ENCODE measurements around the gene EPN3. TPM values are rescaled to one million over a fixed set of nuclear protein-coding genes. Genes with fewer than 3 reads are reported as not detected.

The EPN3 gene
- polyA plus RNA-seq, 1 experiment = not detected

GRCh38 chr17:50519141-50519834, 13.2 kb upstream of the EPN3 start:
- POLR2A ChIA-PET = no interaction called here
- CTCF ChIA-PET = interaction anchor here (0.7 to 1.4 kb wide), 3 partner anchors 13 to 40 kb away, joined by 3 to 4 read pairs (median 3); partner anchors contain the start of gene EPN3
- Histone ChIP-seq H3K36me3 (ENCODE audit: control insufficient read depth, insufficient read depth, low read length) (no peaks in the 10 kb centered on the region), H3K27me3 (ENCODE audit: control insufficient read depth, insufficient read depth, low read length) (peaks cover 5% of the 10 kb centered on the region), H3K4me3 (ENCODE audit: low read depth, low read length) (no peak overlapping the region)
- no peak for DNase-seq (ENCODE audit: low read depth)
- no peak for TF ChIP-seq CTCF (IDR thresholded peaks at IDR 0.05; ENCODE audit: insufficient read depth, low read depth, low read length)

GRCh38 chr17:50520483-50520882, 12.1 kb upstream of the EPN3 start:
- TF ChIP-seq CTCF (IDR thresholded peaks at IDR 0.05; ENCODE audit: insufficient read depth, low read depth, low read length) = no peak
- peaks cover 4% of the 10 kb centered on the region for H3K27me3 ChIP-seq (ENCODE audit: control insufficient read depth, insufficient read depth, low read length)
- DNase-seq (ENCODE audit: low read depth) = no peak
- CTCF ChIA-PET = interaction anchor here (1.4 kb wide), 1 partner anchor 12 kb away, joined by 3 read pairs; the partner anchor contains the start of gene EPN3
- POLR2A ChIA-PET = interaction anchor here (0.6 kb wide), 1 partner anchor 31 kb away, joined by 3 read pairs; no protein-coding TSS in a partner anchor
- H3K4me3 ChIP-seq (ENCODE audit: low read depth, low read length) = no peak overlapping the region
- no peaks in the 10 kb centered on the region for H3K36me3 ChIP-seq (ENCODE audit: control insufficient read depth, insufficient read depth, low read length)

- TF ChIP-seq CTCF (IDR thresholded peaks at IDR 0.05; ENCODE audit: insufficient read depth, low read depth, low read length) = no peak
- no peak for DNase-seq (ENCODE audit: low read depth)
- ChIA-PET CTCF (no interaction called here), POLR2A (no interaction called here)
- peaks cover 4% of the 10 kb centered on the region for H3K27me3 ChIP-seq (ENCODE audit: control insufficient read depth, insufficient read depth, low read length)
- H3K36me3 ChIP-seq (ENCODE audit: control insufficient read depth, insufficient read depth, low read length) = no peaks in the 10 kb centered on the region
- H3K4me3 ChIP-seq (ENCODE audit: low read depth, low read length) = no peak overlapping the region
Observed at GRCh38 chr17:50521514-50521913, 11.0 kb upstream of the EPN3 start.

GRCh38 chr17:50522766-50523165, 9.8 kb upstream of the EPN3 start:
- DNase-seq (ENCODE audit: low read depth) = no peak
- no peaks in the 10 kb centered on the region for H3K36me3 ChIP-seq (ENCODE audit: control insufficient read depth, insufficient read depth, low read length)
- H3K4me3 ChIP-seq (ENCODE audit: low read depth, low read length) = no peak overlapping the region
- H3K27me3 ChIP-seq (ENCODE audit: control insufficient read depth, insufficient read depth, low read length) = peaks cover 4% of the 10 kb centered on the region
- TF ChIP-seq CTCF (IDR thresholded peaks at IDR 0.05; ENCODE audit: insufficient read depth, low read depth, low read length) = no peak
- CTCF ChIA-PET = interaction anchor here (0.6 to 1.1 kb wide), 2 partner anchors 8 to 179 kb away, joined by 3 read pairs; no protein-coding TSS in a partner anchor
- POLR2A ChIA-PET = no interaction called here

GRCh38 chr17:50523208-50523607, 9.3 kb upstream of the EPN3 start:
- POLR2A ChIA-PET = no interaction called here
- H3K4me3 ChIP-seq (ENCODE audit: low read depth, low read length) = no peak overlapping the region
- CTCF ChIA-PET = interaction anchor here (0.6 to 1.1 kb wide), 2 partner anchors 8 to 178 kb away, joined by 3 read pairs; no protein-coding TSS in a partner anchor
- DNase-seq (ENCODE audit: low read depth) = no peak
- TF ChIP-seq CTCF (IDR thresholded peaks at IDR 0.05; ENCODE audit: insufficient read depth, low read depth, low read length) = no peak
- peaks cover 8% of the 10 kb centered on the region for H3K27me3 ChIP-seq (ENCODE audit: control insufficient read depth, insufficient read depth, low read length)
- H3K36me3 ChIP-seq (ENCODE audit: control insufficient read depth, insufficient read depth, low read length) = no peaks in the 10 kb centered on the region
